Stomach (tissue), 9 donors: ENCODE data around the gene POC1B. TPM values are rescaled to one million over a fixed set of nuclear protein-coding genes. Genes with fewer than 3 reads are reported as not detected.

Source experiments
- DNase-seq, 2 donors: peaks; one replicate each; pipeline versions ENCODE4 v3.0.0 to v3.0.0-alpha.2; 2013 to 2019
- H3K27ac ChIP-seq, 5 donors: fragments of 200-600 bp in 4 of 5; sonication (generic) in 4 of 5; one replicate each; pipeline ENCODE4 v1.5.1; 2013 to 2019; ENCODE audit warnings: mild to moderate bottlenecking in 1 of 5, moderate library complexity in 1 of 5
- H3K27me3 ChIP-seq, 3 donors: fragments of 200-600 bp; sonication (generic); one replicate each; pipeline ENCODE4 v1.5.1; 2017 to 2019; ENCODE audit warnings: mixed run types in 1 of 3
- H3K36me3 ChIP-seq, 4 donors: fragments of 200-600 bp; sonication (generic); 1 replicate in 3 of 4; 2 replicates in 1 of 4; pipeline ENCODE4 v1.5.1; 2016 to 2019
- H3K4me1 ChIP-seq, 4 donors: fragments of 200-600 bp; sonication (generic); one replicate each; pipeline ENCODE4 v1.5.1; 2016 to 2019
- H3K4me3 ChIP-seq, 4 donors: fragments of 200-600 bp; sonication (generic) in 3 of 4; one replicate each; pipeline ENCODE4 v1.5.1; 2016 to 2019; ENCODE audit warnings: mild to moderate bottlenecking in 1 of 4
- H3K9me3 ChIP-seq, 4 donors: fragments of 200-600 bp; sonication (generic); one replicate each; pipeline ENCODE4 v1.5.1; 2016 to 2019
- CTCF ChIP-seq, 7 experiments: fragments of 450-650 bp in 4 of 7; fragments of 200-600 bp in 3 of 7; sonication (generic) in 3 of 7; IDR thresholded peaks; one replicate each; pipeline ENCODE4 v1.5.1; 2016 to 2019; ENCODE audit warnings: antibody characterized with exemption in 7 of 7, control low read depth in 2 of 7, mild to moderate bottlenecking in 1 of 7
- EP300 ChIP-seq: sonication (generic); formaldehyde crosslinking; IDR thresholded peaks from one replicate; pipeline ENCODE4 v1.6.1; 2017; ENCODE audit warnings: antibody characterized with exemption
- POLR2A ChIP-seq, 4 donors: fragments of 450-650 bp; IDR thresholded peaks; one replicate each; pipeline ENCODE4 v1.6.1; 2016; ENCODE audit warnings: antibody characterized with exemption in 4 of 4, control low read depth in 2 of 4, mild to moderate bottlenecking in 1 of 4, moderate library complexity in 1 of 4
- POLR2AphosphoS5 ChIP-seq, 3 donors: sonication (generic); formaldehyde crosslinking; IDR thresholded peaks; one replicate each; pipeline ENCODE4 v1.6.1; 2016; ENCODE audit warnings: antibody characterized with exemption in 3 of 3
- WGBS, 5 donors: extraction: QIAGEN DNeasy Blood & Tissue Kit in 3 of 5; methylation state at CpG; one replicate each; pipeline versions ENCODE4 v1.1.5 to v1.1.7; 2013 to 2018; 5-methylcytosine and 5-hydroxymethylcytosine counted together
- intact Hi-C: fragments of 100-400 bp; cut with DNase I; formaldehyde crosslinking; loops from one replicate; pipeline ENCODE4 v1.15.1; 2023; ENCODE audit warnings: low total_unique reads
- polyA plus RNA-seq, 3 donors: library from polyadenylated mRNA; stranded (reverse); fragments of 200-250 nt; gene quantifications; one replicate each; pipeline ENCODE4 v1.2.3, GENCODE V29; 2013
- total RNA-seq, 5 donors: library from RNA; depleted of rRNA; stranded (reverse); fragments of >200 nt; gene quantifications; one replicate each; pipeline versions ENCODE4 v1.1.0 to v1.2.3, GENCODE V29; 2014 to 2016
- donor health status: healthy with polysubstance abuse.
- donor health status: Bipolar disorder and iron deficiency.
- donor health status: healthy.

Gene POC1B
- total and polyA plus RNA-seq, 8 donors, result 1.7 to 68.3 (median 18.3) TPM

- H3K4me1 ChIP-seq, result no peaks in the 10 kb centered on the region
- H3K36me3 ChIP-seq, result no peaks in the 10 kb centered on the region
- DNase-seq, result no peak
- H3K27me3 ChIP-seq, result no peaks in the 10 kb centered on the region
- H3K9me3 ChIP-seq, result no peaks in the 10 kb centered on the region
- TF ChIP-seq EP300, result no peak
- no peak for TF ChIP-seq POLR2A (IDR thresholded peaks at IDR 0.05)
- TF ChIP-seq CTCF (IDR thresholded peaks at IDR 0.05), result no peak
- TF ChIP-seq POLR2AphosphoS5 (IDR thresholded peaks at IDR 0.05), result no peak
- intact Hi-C loops, result no loop called here
- H3K4me3 ChIP-seq, result no peak overlapping the region
- no peak overlapping the region for H3K27ac ChIP-seq
Measured at GRCh38 chr12:89565002-89565401, 39.2 kb upstream of the POC1B start.

GRCh38 chr12:89559753-89560152, 33.9 kb upstream of the POC1B start:
- no peak overlapping the region for H3K4me3 ChIP-seq
- H3K27ac ChIP-seq, result no peak overlapping the region
- H3K36me3 ChIP-seq, result no peaks in the 10 kb centered on the region
- no peaks in the 10 kb centered on the region for H3K9me3 ChIP-seq
- intact Hi-C loops, result no loop called here
- H3K27me3 ChIP-seq, result no peaks in the 10 kb centered on the region
- DNase-seq, result no peak
- 88 to 93% (median 90%) methylated on average over 10 of the region's 10 CpGs for WGBS, 5 donors
- TF ChIP-seq EP300, result no peak
- TF ChIP-seq CTCF (IDR thresholded peaks at IDR 0.05), result no peak
- no peak for TF ChIP-seq POLR2A (IDR thresholded peaks at IDR 0.05)
- TF ChIP-seq POLR2AphosphoS5 (IDR thresholded peaks at IDR 0.05), result no peak
- H3K4me1 ChIP-seq, result peaks cover 0 to 6% (median 0%) of the 10 kb centered on the region in 4 donors

- WGBS, 5 donors, result 49 to 62% (median 58%) methylated on average over 2 of the region's 2 CpGs
Measured at GRCh38 chr12:89556976-89557375, 31.1 kb upstream of the POC1B start.

GRCh38 chr12:89552376-89552775, 26.5 kb upstream of the POC1B start:
- H3K27me3 ChIP-seq, result no peaks in the 10 kb centered on the region
- no peak for DNase-seq
- H3K36me3 ChIP-seq, result no peaks in the 10 kb centered on the region
- 14 to 38% (median 27%) methylated on average over 1 of the region's 1 CpG for WGBS, 5 donors
- H3K9me3 ChIP-seq, result no peaks in the 10 kb centered on the region
- intact Hi-C loops, result no loop called here
- TF ChIP-seq POLR2A (IDR thresholded peaks at IDR 0.05) (no peak), POLR2AphosphoS5 (IDR thresholded peaks at IDR 0.05) (no peak), CTCF (IDR thresholded peaks at IDR 0.05) (no peak), EP300 (no peak)
- H3K4me1 ChIP-seq, result peaks cover 0 to 6% (median 0%) of the 10 kb centered on the region in 4 donors
- no peak overlapping the region for H3K4me3 ChIP-seq
- H3K27ac ChIP-seq, result no peak overlapping the region

More at GRCh38 chr12:89556976-89557375, 31.1 kb upstream of the POC1B start:
- intact Hi-C loops, result no loop called here
- H3K9me3 ChIP-seq, result no peaks in the 10 kb centered on the region
- H3K27me3 ChIP-seq, result no peaks in the 10 kb centered on the region
- H3K27ac ChIP-seq, result no peak overlapping the region
- H3K36me3 ChIP-seq, result no peaks in the 10 kb centered on the region
- H3K4me1 ChIP-seq, result peaks cover 0 to 6% (median 0%) of the 10 kb centered on the region in 4 donors
- no peak overlapping the region for H3K4me3 ChIP-seq
- TF ChIP-seq EP300 (no peak), POLR2A (IDR thresholded peaks at IDR 0.05) (no peak), POLR2AphosphoS5 (IDR thresholded peaks at IDR 0.05) (no peak), CTCF (IDR thresholded peaks at IDR 0.05) (no peak)
- DNase-seq, result peak in 1 of 2 donors; percentile 27
